RWPE2 (cell line): ENCODE results near the gene FAM167B.

Source experiments
- ATAC-seq: fragments of 200-7000 bp; cut with Tn5 transposase; 3 replicates; pipeline ENCODE4 v1.9.1; 2021; ENCODE audit warnings: low read depth
- DNase-seq: peaks from one replicate; pipeline ENCODE4 v3.0.0-alpha.2; 2020; ENCODE audit warnings: low spot score
- H3K27ac ChIP-seq: fragments of 450-650 bp; 2 replicates; pipeline ENCODE4 v1.5.1; 2017; ENCODE audit warnings: mild to moderate bottlenecking; ENCODE audit not compliant: poor library complexity, severe bottlenecking
- H3K27me3 ChIP-seq: fragments of 250-450 bp; sonication (Bioruptor Pico); 2 replicates; pipeline ENCODE4 v1.5.1; 2021; ENCODE audit warnings: mild to moderate bottlenecking, moderate library complexity; ENCODE audit not compliant: insufficient read depth, poor library complexity, severe bottlenecking
- H3K36me3 ChIP-seq: fragments of 250-450 bp; sonication (Bioruptor Pico); 2 replicates; pipeline ENCODE4 v1.5.1; 2020; ENCODE audit warnings: low read depth, mild to moderate bottlenecking, moderate library complexity
- H3K4me1 ChIP-seq: fragments of 250-450 bp; sonication (Bioruptor Pico); 2 replicates; pipeline ENCODE4 v1.5.1; 2021; ENCODE audit warnings: mild to moderate bottlenecking, moderate library complexity; ENCODE audit not compliant: insufficient read depth, poor library complexity, severe bottlenecking
- H3K4me3 ChIP-seq: fragments of 250-450 bp; sonication (Bioruptor Pico); 2 replicates; pipeline ENCODE4 v1.5.1; 2021; ENCODE audit warnings: mild to moderate bottlenecking, moderate library complexity; ENCODE audit not compliant: severe bottlenecking
- H3K9me3 ChIP-seq: fragments of 250-450 bp; sonication (Bioruptor Pico); 2 replicates; pipeline ENCODE4 v1.5.1; 2021; ENCODE audit warnings: mild to moderate bottlenecking, moderate library complexity; ENCODE audit not compliant: severe bottlenecking
- TF ChIP-seq, protein P1 (sequence below): fragments of 450-650 bp; IDR thresholded peaks from one replicate; pipeline ENCODE4 v1.5.1; 2017; ENCODE audit warnings: mild to moderate bottlenecking, moderate library complexity; ENCODE audit not compliant: poor library complexity, severe bottlenecking

FAM167B gene

DNA sequence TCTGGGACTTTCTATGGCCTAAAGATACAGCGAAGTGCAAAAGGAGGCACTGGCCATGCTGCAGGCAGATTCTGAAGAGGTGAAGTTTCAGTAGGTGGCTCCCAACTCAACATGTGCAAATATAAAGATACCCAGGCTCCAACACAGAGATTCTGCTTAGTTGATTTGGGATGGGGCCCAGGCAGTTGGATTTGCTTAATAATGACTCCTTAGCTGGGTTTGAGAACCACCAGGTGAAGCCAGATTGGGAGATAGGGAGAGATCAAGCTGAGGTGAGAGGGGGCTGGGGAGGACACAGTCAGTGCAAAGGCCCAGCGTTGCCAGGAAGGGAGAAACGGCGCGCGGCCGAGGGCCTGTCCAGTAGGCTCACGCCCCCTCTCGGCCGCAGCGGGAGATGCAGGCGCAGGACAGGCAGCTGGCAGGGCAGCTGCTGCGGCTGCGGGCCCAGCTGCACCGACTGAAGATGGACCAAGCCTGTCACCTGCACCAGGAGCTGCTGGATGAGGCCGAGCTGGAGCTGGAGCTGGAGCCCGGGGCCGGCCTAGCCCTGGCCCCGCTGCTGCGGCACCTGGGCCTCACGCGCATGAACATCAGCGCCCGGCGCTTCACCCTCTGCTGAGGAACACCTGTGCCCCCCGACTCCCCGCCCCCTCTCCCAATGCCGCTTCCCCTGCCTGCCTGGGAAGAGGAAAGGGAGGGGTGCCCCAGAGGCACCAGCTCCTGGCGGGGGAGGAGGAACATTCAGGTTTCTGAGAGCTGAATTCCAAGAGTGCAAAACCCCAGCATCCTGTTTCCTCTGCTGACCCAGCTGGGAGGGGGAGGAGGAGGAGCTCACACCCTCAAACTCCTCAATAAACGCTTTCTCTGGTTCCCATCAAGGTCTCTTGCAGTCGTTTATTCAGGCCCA is 1.2 kb downstream of the FAM167B start:
- H3K27ac ChIP-seq, result peak overlapping the region; percentile 46
- H3K27me3 ChIP-seq, result no peaks in the 10 kb centered on the region
- no peaks in the 10 kb centered on the region for H3K36me3 ChIP-seq
- no peaks in the 10 kb centered on the region for H3K9me3 ChIP-seq
- H3K4me1 ChIP-seq, result peaks cover 20% of the 10 kb centered on the region
- TF ChIP-seq, protein P1, sequence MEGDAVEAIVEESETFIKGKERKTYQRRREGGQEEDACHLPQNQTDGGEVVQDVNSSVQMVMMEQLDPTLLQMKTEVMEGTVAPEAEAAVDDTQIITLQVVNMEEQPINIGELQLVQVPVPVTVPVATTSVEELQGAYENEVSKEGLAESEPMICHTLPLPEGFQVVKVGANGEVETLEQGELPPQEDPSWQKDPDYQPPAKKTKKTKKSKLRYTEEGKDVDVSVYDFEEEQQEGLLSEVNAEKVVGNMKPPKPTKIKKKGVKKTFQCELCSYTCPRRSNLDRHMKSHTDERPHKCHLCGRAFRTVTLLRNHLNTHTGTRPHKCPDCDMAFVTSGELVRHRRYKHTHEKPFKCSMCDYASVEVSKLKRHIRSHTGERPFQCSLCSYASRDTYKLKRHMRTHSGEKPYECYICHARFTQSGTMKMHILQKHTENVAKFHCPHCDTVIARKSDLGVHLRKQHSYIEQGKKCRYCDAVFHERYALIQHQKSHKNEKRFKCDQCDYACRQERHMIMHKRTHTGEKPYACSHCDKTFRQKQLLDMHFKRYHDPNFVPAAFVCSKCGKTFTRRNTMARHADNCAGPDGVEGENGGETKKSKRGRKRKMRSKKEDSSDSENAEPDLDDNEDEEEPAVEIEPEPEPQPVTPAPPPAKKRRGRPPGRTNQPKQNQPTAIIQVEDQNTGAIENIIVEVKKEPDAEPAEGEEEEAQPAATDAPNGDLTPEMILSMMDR, result peak; percentile 76
- H3K4me3 ChIP-seq, result no peak overlapping the region
- ATAC-seq (peak; percentile 53), DNase-seq (peak; percentile 77)

GRCh38 chr1:32249831-32250525 is 3.0 kb downstream of the FAM167B start:
- Histone ChIP-seq H3K4me3 (no peak overlapping the region), H3K27ac (peak overlapping the region; percentile 46), H3K36me3 (no peaks in the 10 kb centered on the region), H3K9me3 (no peaks in the 10 kb centered on the region), H3K27me3 (no peaks in the 10 kb centered on the region), H3K4me1 (peaks cover 20% of the 10 kb centered on the region)
- TF ChIP-seq, protein P1, result no peak
- peak; percentile 45; the same call in 2 of the 3 replicates for ATAC-seq
- DNase-seq, result peak; percentile 78

DNA sequence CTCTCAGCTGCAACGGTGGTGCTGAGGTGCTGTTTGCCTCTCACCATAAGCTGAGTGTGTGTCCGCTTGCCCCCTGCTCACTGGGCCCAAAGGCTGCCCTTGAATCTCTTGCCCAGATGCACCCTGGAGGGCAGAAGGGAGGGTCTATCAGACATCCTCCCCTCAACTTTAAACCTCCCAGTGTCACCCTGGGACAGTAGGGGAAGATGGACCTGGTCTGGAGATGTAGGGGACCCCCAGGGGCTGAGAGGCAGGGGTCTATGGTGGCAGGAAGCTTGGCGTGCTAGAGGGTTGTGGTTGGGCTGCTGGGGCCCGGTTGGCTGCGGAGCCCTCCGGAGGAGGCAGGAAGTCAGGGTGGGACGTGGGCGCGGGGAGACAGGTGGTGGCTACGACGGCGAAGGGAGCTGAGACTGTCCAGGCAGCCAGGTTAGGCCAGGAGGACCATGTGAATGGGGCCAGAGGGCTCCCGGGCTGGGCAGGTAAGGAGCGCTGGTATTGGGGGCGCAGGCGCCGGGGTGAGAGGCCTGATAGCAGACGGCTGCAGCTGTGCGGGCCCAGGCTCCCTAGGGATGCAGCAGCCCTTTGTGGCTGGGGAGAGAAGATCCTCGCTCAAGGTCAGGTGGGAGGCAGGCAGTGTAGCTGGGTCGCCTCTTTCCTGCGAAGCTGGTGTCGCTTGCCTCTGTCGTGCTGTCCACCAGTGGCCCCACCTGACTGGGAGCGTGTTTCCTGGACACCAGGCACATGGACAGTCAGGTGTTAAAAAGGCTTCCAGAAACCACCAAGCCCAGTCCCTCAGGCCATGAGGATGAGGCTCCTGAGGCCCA is 4.1 kb downstream of the FAM167B start, which contains the start of gene LCK:
Gene LCK (plus strand): TSS at position 373 of the 824 bp plus-strand sequence. CDS start 23,065 bp downstream, outside the sequence.
- no peak within 1 kb of the TSS for H3K4me3 ChIP-seq
- TF ChIP-seq, protein P1, result no peak
- no peaks in the 10 kb centered on the region for H3K9me3 ChIP-seq
- peak within 1 kb of the TSS; percentile 46 for H3K27ac ChIP-seq
- ATAC-seq, result no peak
- no peak for DNase-seq
- no peaks in the 10 kb centered on the region for H3K27me3 ChIP-seq
- no peaks in the 10 kb centered on the region for H3K36me3 ChIP-seq
- peaks cover 20% of the 10 kb centered on the region for H3K4me1 ChIP-seq

DNA sequence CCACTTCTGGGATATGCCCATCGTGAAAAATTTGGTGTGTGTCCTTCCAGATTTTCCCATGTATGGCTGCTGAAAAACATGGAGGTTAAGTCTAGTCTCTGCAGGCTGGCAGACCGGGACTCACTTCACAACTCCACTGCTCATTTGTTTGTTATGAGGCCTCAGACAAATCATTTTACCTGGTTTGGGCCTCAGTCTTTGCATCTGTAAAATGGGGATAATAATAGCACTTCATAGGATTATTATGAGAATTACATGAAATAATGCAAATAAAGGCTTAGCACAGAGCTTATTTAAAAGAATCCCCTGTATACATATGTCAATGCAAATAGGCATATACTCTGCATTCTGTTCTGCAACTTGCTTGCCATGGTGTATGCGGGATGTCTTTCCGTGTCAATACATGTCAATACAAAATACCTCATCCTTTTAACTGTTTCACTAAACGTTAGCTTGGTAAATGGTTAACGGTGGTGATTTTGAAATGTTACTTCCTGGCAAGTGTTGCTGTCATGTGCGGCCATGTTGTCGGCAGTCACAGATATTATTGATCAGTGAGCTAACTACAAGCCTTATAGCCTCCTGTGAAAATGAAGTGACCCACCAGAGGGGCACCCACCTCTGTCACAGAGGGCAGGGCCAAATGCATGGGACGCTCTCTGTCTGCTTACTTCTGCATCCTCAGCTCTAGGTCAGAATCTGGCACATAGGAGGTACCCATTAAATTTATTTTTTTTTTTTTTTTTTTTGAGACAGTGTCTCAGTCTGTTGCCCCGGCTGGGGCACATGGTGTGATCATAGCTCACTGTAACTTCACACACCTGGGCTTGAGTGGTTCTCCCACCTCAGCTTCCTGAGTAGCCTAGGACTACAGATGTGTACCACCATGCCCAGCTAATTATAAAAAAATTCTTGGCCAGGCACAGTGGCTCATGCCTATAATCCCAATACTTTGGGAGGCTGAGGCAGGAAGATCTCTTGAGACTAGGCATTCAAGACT is 8.3 kb downstream of the FAM167B start:
- DNase-seq, result no peak
- Histone ChIP-seq H3K27ac (no peak overlapping the region), H3K36me3 (no peaks in the 10 kb centered on the region), H3K4me1 (no peaks in the 10 kb centered on the region), H3K4me3 (no peak overlapping the region), H3K9me3 (no peaks in the 10 kb centered on the region), H3K27me3 (no peaks in the 10 kb centered on the region)
- TF ChIP-seq, protein P1, result no peak
- no peak for ATAC-seq
